ENCODE measurements around the gene OPN1LW.
A peak's percentile ranks its signal among the peaks of the same experiment; 100 is the strongest.
"Not testable (repeated sequence)": the region's sequence is repeated elsewhere in the genome, so short reads cannot be mapped to it uniquely, and the experiment has no call there.

OPN1LW gene

DNA sequence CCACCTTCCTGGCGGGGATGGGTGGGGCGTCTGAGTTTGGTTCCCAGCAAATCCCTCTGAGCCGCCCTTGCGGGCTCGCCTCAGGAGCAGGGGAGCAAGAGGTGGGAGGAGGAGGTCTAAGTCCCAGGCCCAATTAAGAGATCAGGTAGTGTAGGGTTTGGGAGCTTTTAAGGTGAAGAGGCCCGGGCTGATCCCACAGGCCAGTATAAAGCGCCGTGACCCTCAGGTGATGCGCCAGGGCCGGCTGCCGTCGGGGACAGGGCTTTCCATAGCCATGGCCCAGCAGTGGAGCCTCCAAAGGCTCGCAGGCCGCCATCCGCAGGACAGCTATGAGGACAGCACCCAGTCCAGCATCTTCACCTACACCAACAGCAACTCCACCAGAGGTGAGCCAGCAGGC is at the start of gene OPN1LW:
Gene OPN1LW (plus strand): TSS at position 234 of the 400 bp plus-strand sequence. CDS start 41 bp downstream, at position 275.
- DNase-seq (ENCODE audit: low read depth in 3 of 3), result not testable (repeated sequence)

DNA sequence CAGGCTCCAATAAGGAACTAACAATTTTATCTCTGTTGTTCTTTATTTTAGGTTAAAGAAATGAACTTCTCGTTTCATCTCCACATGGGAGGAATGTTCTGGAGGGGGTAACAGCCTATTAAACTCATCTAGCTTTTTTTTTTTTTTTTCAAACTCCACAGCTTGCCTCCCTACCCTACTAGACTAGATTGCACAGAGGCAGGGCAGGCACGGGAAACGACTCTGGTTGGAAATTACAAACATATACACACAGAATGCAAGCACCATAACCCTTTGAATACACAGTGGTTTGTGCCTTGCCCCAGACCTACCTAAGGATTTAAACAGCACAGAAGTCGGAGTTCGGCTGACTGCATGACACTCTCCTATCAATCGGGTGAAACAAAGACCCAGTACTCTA is 49.2 kb upstream of the OPN1LW start:
- DNase-seq (ENCODE audit: low read depth in 3 of 3), result no peak

DNA sequence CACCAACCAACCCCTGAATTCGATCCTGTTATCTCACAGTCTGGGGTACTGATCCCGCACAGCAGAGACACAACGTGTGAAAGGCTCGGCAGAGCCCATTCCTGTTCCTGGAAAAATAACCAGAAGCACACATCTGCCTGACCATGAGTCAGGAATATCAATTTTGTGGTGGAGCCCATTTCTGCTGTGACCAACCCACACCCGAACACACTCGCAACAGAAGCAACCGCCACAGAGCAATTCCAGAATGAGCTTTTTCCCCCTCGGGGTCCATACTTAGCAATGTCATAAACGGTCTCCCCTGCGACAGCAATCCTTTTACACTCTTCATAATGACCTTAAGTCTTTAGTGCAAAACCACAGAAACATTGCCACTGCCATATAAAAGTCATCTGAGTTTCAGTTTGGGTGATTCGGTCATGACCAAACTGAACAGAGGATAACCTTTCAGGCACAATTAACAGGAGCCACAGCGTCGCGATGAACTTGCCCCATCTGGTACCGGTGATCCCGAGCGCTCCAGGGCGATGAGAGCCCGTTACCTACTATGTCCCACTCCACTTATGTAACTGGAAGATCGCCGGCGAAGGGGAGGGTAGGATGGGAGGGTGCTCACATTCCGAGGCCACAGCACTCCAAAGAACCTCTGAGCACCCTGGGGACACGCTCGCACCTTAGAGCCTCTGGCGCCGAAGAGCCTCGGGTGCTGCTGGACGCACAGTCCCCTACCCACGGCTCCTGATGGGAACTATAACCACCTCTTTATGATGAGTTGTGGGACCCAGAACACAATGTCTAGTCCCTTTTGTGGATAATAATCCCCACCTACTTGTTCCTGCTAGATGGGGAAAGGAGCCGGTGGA is 47.7 kb upstream of the OPN1LW start:
- no peak for DNase-seq (ENCODE audit: low read depth in 3 of 3)

DNA sequence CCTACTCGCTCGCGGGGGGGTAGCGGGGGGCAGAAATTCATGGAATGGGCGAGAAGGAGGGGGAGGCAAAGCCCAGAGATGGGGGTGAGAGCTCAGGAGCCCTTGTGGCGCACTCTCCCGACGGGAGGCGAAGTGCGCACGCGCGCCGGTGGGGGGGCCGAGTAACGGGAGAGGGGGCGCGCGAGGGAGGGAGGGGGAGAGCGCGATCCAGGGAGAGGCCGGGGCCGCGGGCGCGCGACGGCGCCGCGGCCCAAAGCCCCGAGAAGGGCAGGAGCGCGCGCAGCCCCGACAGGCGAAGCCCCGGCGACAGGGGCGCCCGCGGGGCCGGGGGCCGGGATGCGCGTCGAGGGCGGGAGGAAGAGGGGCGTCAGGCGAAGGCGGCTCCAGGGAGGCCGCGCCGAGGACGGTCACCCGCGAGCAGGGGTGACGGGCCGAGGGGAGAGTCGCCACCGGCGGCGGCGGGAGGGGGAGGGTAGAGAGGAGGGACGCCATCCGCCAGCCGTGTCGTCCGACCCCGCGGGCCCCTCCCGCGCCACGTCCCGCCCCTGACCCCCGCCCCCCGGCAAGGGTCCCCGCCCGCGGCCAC is 46.9 kb upstream of the OPN1LW start:
- peak; percentile 38 to 55 (median 39) for DNase-seq (ENCODE audit: low read depth in 3 of 3)

DNA sequence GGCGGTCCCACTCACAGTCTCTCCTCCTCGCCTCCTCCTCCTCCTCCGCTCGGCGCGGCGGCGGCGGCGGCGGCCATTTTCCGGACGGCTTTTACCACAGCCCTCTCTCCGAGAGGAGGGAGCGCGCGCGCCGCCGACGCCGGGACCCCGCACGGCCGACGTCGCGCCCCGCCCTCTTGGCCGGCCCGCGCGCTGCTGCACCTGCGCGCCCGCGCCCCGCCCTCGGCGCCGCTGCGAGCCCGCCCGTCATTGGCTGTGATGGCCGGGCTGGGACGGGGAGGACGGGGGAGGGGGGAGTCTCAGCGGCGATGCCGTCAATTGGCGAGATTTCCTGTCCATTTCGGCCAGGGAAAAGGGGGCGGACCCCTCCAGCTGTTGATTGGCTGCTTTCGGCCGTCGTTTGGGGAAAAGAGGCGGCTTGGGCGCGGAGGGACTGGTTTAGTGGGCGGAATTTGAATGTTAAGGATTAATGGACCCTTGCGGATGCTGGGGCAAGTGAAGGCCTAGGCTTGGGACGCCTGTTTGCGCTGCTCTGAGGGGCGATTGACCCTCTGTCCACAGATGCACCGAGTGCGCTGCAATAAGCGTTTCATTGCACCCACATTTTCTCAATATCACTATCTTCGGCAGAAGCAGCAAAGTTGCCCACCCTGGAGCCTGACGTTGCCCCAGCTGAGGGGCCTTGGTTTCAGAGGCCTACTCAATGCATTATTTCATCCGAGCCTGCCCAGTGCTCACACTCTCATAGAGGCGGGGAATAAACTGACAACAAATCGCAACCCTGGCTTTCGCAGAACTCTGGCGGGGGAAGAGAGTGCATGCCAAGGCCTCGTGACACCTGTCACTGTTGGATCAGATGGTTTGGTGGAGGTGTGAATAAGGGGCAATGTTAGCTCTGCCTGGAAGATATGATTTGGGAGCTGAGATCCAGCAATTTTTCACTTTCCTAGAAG is 46.2 kb upstream of the OPN1LW start, which contains the start of gene MECP2:
Gene MECP2 (minus strand): TSS at position 129 of the 953 bp plus-strand sequence.
- DNase-seq (ENCODE audit: low read depth in 3 of 3), result peak; percentile 62 to 70 (median 68)

DNA sequence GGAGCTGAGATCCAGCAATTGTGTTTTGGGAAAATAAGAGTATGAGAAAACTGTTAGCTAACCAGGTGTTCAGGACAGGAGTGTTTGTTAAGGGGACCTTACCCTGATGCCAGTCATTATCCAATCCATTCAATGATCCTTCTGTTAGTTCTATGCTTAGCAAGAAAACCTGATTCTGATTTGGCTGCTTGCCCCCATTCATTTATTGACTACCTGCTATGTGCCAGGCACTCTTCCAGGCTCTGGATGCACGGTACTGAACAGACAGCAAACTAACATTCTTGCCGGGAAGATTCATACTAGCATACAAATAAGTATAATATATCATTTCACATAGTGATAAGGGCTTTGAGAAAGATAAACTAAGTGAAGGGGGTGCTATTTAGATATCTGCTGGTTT is 45.5 kb upstream of the OPN1LW start:
- no peak for DNase-seq (ENCODE audit: low read depth in 3 of 3)

DNA sequence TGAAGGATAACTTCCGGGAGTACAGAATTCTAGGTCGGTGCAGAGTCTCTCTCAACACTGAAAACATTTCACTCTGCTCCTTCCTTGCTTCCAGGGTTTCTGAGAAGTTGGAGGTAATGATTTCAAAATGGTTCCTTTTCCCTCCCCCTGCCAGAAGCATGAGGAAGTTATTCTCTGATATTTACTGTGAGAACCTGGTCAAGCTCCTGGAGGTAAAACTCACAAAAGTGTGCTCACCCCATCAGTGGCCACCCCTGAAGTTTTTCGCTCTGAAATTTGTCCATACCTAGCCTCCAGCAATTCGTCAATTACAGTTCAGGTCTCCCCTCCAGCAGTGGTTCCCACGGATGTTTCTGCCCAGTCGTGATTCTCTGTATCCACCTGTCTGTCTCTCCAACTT is 30.3 kb upstream of the OPN1LW start:
- no peak for DNase-seq (ENCODE audit: low read depth in 3 of 3)

DNA sequence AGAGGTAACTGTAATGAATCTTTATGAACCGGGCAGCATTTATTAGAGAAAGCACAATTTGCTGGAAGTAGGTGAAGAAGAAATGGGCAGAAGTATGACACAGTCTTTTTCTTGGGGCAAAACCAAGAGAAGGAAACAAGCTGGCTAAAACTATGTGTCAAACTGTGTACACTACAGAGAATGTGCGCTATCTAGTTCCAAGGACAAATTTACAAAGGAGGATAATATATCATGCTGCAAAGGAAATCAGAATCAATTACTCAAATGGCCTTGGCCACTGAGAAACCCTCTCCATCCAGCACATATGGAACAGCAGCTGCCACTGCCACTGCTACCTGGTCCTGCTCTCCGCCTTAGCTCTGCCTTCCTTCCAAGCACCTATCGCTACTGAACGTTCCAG is 29.4 kb upstream of the OPN1LW start:
- DNase-seq (ENCODE audit: low read depth in 3 of 3), result no peak

DNA sequence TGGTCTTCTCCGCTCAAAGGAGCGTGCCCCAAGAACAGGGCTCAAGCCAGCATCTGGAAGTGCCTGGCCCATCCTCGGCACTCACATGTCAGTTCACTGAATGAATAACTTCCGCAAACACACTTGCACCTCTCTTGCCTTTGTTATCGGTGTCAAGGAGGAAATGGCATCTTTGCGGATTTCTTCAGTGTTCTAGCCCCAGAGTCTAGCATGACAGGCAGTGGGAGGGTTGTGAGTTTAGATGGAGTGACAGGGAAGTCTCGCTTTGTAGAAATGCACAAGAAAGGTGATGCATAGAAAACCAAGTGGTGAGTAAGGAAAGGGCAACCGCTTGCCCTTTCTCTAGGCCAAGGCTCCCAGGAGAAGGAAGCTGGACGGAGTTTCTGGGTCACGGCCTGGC is 29.0 kb upstream of the OPN1LW start:
- DNase-seq (ENCODE audit: low read depth in 3 of 3), result no peak

DNA sequence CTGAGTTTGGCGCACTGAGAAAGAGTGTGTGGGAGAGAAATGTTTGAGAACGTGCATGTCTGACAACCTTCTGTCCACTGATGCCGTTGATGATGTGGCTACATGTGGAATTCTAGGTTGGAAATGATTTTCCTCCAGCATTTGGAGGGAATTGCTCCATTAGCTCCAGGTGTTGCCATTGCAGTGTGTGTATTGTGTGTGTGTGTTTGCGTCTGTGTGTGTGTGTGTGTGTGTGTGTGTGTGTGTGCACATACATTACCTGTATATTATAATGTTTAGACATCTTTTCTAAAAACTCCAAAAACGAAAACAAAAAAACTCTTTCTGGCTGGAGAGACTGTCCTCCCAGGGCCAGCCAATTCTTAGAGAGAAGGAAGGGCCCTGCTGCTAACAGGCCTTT is 28.3 kb upstream of the OPN1LW start:
- no peak for DNase-seq (ENCODE audit: low read depth in 3 of 3)

DNA sequence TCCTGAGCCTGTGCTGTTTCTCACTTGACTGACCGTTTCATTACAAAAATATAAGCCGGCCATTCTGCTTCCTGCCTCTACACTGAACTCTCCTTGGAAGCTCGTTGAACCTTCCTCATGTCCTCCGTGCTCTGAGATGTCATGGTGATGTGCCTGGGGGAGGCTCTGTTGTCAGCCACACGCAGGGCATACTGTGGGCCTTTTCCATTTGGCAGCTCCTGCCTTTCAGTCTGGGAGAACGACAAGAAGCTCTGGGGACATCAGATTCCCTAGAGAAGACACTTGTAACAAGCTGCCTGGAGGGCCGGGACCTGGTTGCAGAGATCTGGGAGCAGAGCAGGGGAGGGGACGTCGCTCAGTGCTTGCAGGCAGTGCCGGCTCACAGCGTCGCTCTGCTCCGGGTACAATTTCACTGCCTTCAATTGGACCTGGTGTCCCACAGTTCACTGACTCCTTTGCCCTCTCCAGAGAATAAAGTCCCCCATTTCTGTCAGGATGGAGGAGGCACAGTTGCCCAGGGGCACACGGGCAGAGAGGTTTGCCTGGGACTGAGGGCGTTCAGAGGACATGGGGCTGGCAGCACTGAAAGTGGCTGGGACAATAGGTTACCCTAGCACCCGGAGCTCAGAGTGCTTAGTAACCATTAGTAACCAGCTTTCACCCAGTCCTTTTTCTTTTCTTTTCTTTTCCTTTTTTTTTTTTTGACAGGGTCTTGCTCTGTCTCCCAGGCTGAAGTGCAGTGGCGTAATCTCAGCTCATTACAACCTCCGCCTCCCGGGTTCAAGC is 27.4 kb upstream of the OPN1LW start:
- no peak for DNase-seq (ENCODE audit: low read depth in 3 of 3)

DNA sequence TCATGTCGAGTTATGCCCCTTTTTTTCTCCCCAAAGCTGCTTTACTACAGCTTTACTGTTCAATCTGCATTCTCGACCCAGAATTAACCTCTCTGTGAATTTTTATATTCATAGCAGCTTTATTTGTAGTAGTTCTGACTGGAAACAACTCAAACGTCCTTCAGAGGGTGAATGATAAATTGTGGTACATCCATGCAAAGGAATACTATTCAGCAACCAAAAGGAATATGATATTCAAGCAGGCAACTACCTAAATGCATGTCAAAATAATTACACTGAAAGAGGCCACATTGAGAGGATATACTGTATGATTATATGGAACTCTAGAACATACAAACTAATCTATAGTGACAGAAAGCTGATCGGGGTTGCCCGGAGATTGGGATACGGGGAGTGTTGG is 26.5 kb upstream of the OPN1LW start:
- DNase-seq (ENCODE audit: low read depth in 3 of 3), result no peak

DNA sequence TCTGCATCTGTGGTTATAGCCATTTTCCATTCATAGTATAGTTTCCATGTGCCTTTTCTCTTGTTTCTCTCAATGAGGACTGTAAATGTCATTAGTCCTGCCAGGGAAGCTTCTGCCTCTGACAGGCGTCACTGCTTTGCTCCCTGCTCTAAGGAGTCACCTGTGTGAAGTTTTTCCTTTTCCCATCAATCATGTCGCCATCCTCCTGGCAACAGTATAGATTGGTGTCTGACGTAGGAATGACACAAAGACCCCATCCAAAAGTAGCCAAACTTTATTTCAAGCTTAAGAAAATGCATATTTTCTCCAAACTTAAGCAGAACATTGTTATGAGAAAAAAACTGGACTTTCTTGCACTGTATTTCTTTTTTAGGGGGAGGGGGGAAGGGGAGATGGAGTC is 23.5 kb upstream of the OPN1LW start:
- no peak for DNase-seq (ENCODE audit: low read depth in 3 of 3)

DNA sequence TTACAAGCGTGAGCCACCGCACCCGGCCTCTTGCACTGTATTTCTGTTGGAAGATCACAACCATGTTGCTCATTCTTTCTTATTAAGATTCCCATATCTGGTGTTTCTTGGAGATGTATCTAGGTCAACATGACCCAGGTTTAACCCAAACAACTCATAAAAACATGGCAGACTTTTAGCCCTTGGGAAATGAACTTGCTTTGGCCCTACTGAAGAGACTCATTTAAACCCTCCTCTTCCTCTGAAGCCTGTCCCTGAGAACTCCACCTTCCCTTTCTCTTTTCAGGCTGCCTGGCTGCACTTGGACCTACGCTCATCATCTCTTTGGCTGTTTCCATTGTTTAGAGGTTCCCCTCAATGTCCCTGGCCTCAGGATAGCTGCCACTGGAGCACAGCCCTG is 22.8 kb upstream of the OPN1LW start:
- no peak for DNase-seq (ENCODE audit: low read depth in 3 of 3)

DNA sequence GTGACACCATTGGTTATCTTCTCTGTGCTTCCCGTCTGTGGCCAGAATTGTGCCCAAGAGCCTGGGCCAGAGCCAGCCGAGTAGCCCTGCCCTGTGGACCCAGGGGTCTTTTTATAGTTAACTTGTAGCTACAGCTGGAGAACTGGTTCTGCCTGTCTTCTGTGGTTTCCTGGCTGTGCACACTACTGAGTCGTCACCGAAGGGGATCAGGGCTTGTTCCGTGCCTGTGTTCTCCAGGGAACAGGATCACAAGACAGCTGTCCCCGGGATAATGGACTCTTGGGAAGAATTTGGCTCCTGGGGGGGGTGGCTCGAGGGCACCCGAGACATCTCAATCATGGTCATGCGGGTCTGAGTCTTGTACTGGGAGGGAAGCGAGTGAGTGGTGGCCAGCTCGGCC is 22.1 kb upstream of the OPN1LW start:
- no peak for DNase-seq (ENCODE audit: low read depth in 3 of 3)

DNA sequence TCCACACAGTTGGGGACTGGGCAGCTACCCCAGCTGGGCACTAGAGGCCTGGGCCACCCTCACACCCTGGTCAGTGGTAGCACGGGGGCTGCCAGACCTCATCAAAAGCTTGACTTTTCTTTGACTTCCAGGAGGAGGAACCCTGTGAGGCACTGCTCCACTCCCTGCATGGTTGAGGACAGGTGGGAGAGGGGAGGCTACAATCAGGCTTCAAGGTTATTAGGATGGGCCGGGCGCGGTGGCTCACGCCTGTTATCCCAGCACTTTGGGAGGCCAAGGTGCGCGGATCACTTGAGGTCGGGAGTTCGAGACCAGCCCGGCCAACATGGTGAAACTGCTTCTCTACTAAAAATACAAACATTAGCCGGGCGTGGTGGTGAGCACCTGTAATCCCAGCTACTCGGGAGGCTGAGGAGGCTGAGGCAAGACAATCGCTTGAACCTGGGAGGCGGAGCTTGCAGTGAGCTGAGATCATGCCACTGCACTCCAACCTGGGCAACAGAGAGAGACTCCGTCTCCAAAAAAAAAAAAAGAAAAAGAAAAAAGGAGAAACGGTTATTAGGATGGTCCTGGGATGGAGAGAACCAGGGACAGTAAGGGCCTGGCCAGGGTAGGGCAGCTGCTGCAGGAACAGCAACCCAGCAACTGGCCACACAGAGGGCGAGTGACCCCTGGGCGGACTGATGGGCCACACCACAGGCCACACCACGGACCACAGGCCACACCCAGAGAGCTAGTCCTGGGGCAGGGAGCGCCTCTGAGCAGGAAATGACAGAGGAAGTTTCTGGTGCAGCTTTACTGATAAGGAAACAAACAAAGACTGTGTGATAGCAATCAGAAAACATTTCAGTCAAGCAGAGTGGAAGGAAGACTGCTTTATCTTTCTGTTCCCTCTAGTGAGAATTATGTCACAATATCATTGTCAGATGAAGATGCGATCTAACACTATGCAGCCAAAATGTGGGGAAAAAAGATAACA is 20.5 kb upstream of the OPN1LW start:
- DNase-seq (ENCODE audit: low read depth in 3 of 3), result peak in 1 of 3 experiments; percentile 2

DNA sequence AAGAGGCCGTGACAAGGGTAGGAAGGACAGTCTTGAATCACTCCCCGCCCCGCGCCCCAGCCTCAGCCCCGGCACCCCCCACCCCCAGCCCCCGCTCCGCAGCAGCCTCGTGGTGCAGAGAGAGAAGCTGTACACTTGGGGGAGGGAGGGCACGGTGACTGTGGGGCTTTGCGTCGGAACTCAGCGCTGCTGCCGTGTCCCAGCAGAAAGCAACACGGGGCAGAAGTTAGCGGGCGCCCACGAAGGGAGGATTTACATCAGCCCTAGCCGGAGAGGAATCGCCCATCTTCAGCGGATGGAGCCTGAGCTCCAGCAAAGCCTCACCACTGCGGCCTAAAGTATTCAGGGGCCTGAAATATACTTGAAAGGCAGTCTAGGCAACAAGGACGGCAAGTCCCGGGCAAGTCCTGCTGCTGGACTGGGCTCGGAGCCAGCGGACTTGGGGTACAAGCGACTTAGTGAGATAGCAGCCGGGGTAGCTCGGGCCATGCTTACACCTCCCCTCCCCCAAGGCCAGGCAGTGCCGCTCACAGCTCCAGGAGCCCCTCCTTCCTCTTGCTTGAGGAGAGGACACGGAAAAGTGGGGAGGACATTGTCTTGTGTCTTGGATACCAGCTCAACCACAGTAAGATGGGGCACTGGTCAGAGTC is 18.5 kb upstream of the OPN1LW start:
- no peak for DNase-seq (ENCODE audit: low read depth in 3 of 3)

DNA sequence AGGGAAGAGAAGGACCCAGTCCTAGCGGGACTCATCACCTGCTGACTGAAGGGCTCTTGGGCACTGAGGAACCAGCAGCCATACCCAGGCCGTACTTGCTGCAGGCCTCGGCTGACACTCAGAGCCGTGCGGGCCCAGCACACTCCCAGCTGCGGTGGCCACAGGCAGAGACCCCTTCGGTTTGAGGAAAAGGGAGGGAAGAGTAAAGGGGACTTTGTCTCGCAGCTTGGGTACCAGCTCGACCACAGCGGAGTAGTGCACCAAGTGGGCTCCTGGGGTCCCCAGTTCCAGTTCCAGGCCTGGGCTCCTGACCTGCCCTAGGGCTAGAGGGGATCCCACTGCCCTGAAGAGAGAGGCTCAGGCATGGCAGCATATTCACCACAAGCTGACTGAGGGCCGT is 17.9 kb upstream of the OPN1LW start:
- DNase-seq (ENCODE audit: low read depth in 3 of 3), result no peak

DNA sequence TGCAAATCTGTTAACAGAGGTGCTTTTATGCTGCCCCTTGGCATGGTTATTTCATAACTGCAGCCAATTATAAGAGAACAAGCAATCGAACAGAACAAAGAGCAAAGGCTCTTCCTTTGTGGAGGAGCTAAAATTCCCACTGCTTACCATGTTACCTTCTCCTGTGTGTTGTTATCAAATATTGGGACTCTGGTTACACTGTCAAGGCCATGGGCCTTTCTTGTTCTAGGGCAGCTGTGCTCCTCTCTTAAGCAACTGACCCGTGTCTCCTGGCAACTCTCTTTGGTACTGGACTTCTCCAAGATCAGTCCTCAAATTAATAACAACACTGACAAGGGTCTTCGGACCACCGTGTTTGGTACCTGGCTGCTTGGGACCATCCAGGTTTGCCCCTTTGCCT is 12.1 kb upstream of the OPN1LW start:
- no peak for DNase-seq (ENCODE audit: low read depth in 3 of 3)

DNA sequence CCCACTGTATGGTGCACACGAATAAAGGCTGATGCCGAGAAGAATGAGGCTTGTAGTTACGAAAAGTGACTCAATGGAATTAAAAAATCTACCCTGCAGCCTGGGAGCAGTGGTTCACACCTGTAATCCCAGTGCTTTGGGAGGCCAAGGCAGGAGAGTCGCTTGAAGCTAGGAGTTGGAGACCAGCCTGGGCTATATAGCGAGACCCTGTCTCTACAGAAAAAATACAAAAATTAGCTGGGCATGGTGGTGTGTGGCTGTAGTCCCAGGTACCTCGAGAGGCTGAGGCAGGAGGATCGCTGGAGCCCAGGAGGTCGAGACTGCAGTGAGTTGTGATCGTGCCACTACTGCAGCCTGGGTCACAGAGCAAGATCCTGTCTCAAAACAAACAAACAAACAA is 11.7 kb upstream of the OPN1LW start:
- no peak for DNase-seq (ENCODE audit: low read depth in 3 of 3)
